Astrocyte (in vitro differentiated cells and primary cell): ENCODE data around the gene LCLAT1. TPM values are rescaled to one million over a fixed set of nuclear protein-coding genes. Genes with fewer than 3 reads are reported as not detected.

Experiments used
- DNase-seq: peaks from one replicate; pipeline ENCODE4 v3.0.0-alpha.2; 2010; ENCODE audit warnings: low read depth
- FAIRE-seq: peaks from 2 replicates; lab custom pipeline; 2011; peaks lifted over from hg19 to GRCh38; lab: Jason Lieb, UNC
- H2AFZ ChIP-seq: 2 replicates; pipeline ENCODE4 v1.6.0; 2012; ENCODE audit warnings: low read depth, low read length, inconsistent platforms
- H3K27ac ChIP-seq: 2 replicates; pipeline ENCODE4 v1.5.1; 2011; ENCODE audit warnings: low read depth, low read length, inconsistent platforms
- H3K27me3 ChIP-seq: 2 replicates; pipeline ENCODE4 v1.6.0; 2011; ENCODE audit warnings: low read length, inconsistent platforms; ENCODE audit not compliant: insufficient read depth
- H3K36me3 ChIP-seq: 2 replicates; pipeline ENCODE4 v1.5.1; 2011; ENCODE audit warnings: low read length, inconsistent platforms; ENCODE audit not compliant: insufficient read depth
- H3K4me1 ChIP-seq: 2 replicates; pipeline ENCODE4 v1.5.1; 2011; ENCODE audit warnings: low read length, inconsistent platforms; ENCODE audit not compliant: insufficient read depth
- H3K4me2 ChIP-seq: 2 replicates; pipeline ENCODE4 v1.6.0; 2012; ENCODE audit warnings: low read length, inconsistent platforms
- H3K4me3 ChIP-seq: 2 replicates; pipeline ENCODE4 v1.5.1; 2011; ENCODE audit warnings: low read depth, mild to moderate bottlenecking, low read length, inconsistent platforms; ENCODE audit not compliant: insufficient read depth
- H3K79me2 ChIP-seq: 2 replicates; pipeline ENCODE4 v1.6.0; 2012; ENCODE audit warnings: mild to moderate bottlenecking, low read length, inconsistent platforms; ENCODE audit not compliant: insufficient read depth
- H3K9ac ChIP-seq: 2 replicates; pipeline ENCODE4 v1.6.0; 2012; ENCODE audit warnings: mild to moderate bottlenecking, low read length, inconsistent platforms
- H3K9me3 ChIP-seq: 2 replicates; pipeline ENCODE4 v1.5.1; 2012; ENCODE audit warnings: low read depth, mild to moderate bottlenecking, low read length, inconsistent platforms; ENCODE audit not compliant: insufficient read depth
- H4K20me1 ChIP-seq: 2 replicates; pipeline ENCODE4 v1.6.0; 2012; ENCODE audit warnings: low read length, inconsistent platforms; ENCODE audit not compliant: insufficient read depth
- H3K27ac Mint-ChIP-seq: one replicate; pipeline ENCODE4 v1.8.0; 2021; ENCODE audit warnings: mild to moderate bottlenecking, mixed read lengths; ENCODE audit not compliant: unreplicated experiment
- H3K27me3 Mint-ChIP-seq: one replicate; pipeline ENCODE4 v1.8.0; 2021; ENCODE audit warnings: low read depth, mixed read lengths; ENCODE audit not compliant: unreplicated experiment
- H3K36me3 Mint-ChIP-seq: one replicate; pipeline ENCODE4 v1.8.0; 2021; ENCODE audit warnings: low read depth, mixed read lengths; ENCODE audit not compliant: unreplicated experiment
- H3K4me1 Mint-ChIP-seq: one replicate; pipeline ENCODE4 v1.8.0; 2021; ENCODE audit warnings: low read depth, mixed read lengths; ENCODE audit not compliant: unreplicated experiment
- H3K4me3 Mint-ChIP-seq: one replicate; pipeline ENCODE4 v1.8.0; 2021; ENCODE audit warnings: mild to moderate bottlenecking, moderate library complexity, mixed read lengths; ENCODE audit not compliant: unreplicated experiment
- H3K9me3 Mint-ChIP-seq: one replicate; pipeline ENCODE4 v1.8.0; 2021; ENCODE audit warnings: mild to moderate bottlenecking, mixed read lengths; ENCODE audit not compliant: unreplicated experiment
- CTCF ChIP-seq: IDR thresholded peaks from 2 replicates; pipeline ENCODE4 v1.5.1; 2011; ENCODE audit warnings: low read depth, mild to moderate bottlenecking, inconsistent platforms, low read length, moderate library complexity; ENCODE audit not compliant: insufficient read depth
- EZH2 ChIP-seq: IDR thresholded peaks from 2 replicates; pipeline ENCODE4 v1.6.1; 2012; ENCODE audit warnings: mild to moderate bottlenecking, low read length, inconsistent platforms; ENCODE audit not compliant: insufficient read depth
- total RNA-seq: library from RNA; stranded (reverse); gene quantifications from 2 replicates; pipeline ENCODE4 v1.2.1, GENCODE V29; 2021

Gene LCLAT1
- total RNA-seq, 1 donor from 2014 or later = 17.5 TPM

DNA sequence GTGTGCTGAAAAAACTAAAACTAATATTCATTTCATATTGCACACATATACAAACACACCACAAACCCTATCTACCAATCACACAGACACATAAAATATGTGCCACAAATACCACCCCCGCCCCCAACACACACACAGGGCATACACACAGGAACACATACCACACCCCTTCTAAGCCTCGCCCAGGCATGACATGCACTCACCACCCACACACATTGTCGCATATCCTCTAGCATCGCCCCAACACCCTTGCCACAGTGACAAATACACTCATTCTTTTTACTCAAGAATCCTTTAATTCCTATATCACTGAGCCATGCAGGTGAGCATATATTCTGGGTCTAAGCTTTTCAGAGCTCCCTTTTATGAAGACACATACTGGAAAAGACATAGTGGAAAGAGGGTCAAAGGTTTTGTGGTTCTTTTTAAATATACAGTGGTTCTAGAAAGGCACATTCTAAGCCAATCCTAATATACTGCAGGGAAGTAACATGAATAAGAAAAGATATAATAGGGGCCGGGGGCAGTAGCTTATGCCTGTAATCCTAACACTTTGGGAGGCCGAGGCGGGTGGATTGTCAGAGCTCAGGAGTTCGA is 24.5 kb upstream of the LCLAT1 start:
- H3K4me3 Mint-ChIP-seq = peak overlapping the region; percentile 11
- DNase-seq (no peak), FAIRE-seq (peak; percentile 83)
- H3K9me3 Mint-ChIP-seq = no peaks in the 10 kb centered on the region
- peak overlapping the region; percentile 95 for H3K27ac Mint-ChIP-seq
- Histone ChIP-seq H3K79me2 (no peaks in the 10 kb centered on the region), H3K27me3 (no peaks in the 10 kb centered on the region), H3K4me3 (no peak overlapping the region), H4K20me1 (no peaks in the 10 kb centered on the region), H2AFZ (peak overlapping the region; percentile 46), H3K36me3 (no peaks in the 10 kb centered on the region), H3K4me2 (peak overlapping the region; percentile 75), H3K4me1 (peaks cover 19% of the 10 kb centered on the region), H3K9ac (peak overlapping the region; percentile 40), H3K27ac (peak overlapping the region; percentile 47), H3K9me3 (no peaks in the 10 kb centered on the region)
- H3K27me3 Mint-ChIP-seq = no peaks in the 10 kb centered on the region
- TF ChIP-seq CTCF (no peak), EZH2 (no peak)
- H3K4me1 Mint-ChIP-seq = peaks cover 16% of the 10 kb centered on the region
- H3K36me3 Mint-ChIP-seq = no peaks in the 10 kb centered on the region

GRCh38 chr2:30424231-30424630 is 22.8 kb upstream of the LCLAT1 start:
- Histone ChIP-seq H4K20me1 (no peaks in the 10 kb centered on the region), H3K4me1 (peaks cover 19% of the 10 kb centered on the region), H3K4me3 (no peak overlapping the region), H3K27ac (no peak overlapping the region), H3K9ac (no peak overlapping the region), H3K4me2 (no peak overlapping the region), H3K79me2 (no peaks in the 10 kb centered on the region), H3K27me3 (no peaks in the 10 kb centered on the region), H2AFZ (no peak overlapping the region), H3K36me3 (no peaks in the 10 kb centered on the region), H3K9me3 (no peaks in the 10 kb centered on the region)
- FAIRE-seq = no peak
- DNase-seq = no peak
- TF ChIP-seq CTCF = no peak
- no peak for TF ChIP-seq EZH2
- H3K4me3 Mint-ChIP-seq = no peak overlapping the region
- peaks cover 15% of the 10 kb centered on the region for H3K4me1 Mint-ChIP-seq
- H3K9me3 Mint-ChIP-seq = no peaks in the 10 kb centered on the region
- no peaks in the 10 kb centered on the region for H3K36me3 Mint-ChIP-seq
- H3K27me3 Mint-ChIP-seq = no peaks in the 10 kb centered on the region
- no peak overlapping the region for H3K27ac Mint-ChIP-seq

- Mint-ChIP-seq H3K27ac (no peak overlapping the region), H3K27me3 (no peaks in the 10 kb centered on the region), H3K9me3 (no peaks in the 10 kb centered on the region), H3K36me3 (no peaks in the 10 kb centered on the region), H3K4me1 (peaks cover 15% of the 10 kb centered on the region), H3K4me3 (no peak overlapping the region)
- Histone ChIP-seq H3K4me1 (peaks cover 19% of the 10 kb centered on the region), H3K4me2 (no peak overlapping the region), H3K27ac (no peak overlapping the region), H3K4me3 (no peak overlapping the region), H3K36me3 (no peaks in the 10 kb centered on the region), H4K20me1 (no peaks in the 10 kb centered on the region), H3K9me3 (no peaks in the 10 kb centered on the region), H2AFZ (no peak overlapping the region), H3K9ac (no peak overlapping the region), H3K27me3 (no peaks in the 10 kb centered on the region), H3K79me2 (no peaks in the 10 kb centered on the region)
- DNase-seq (peak; percentile 62), FAIRE-seq (peak; percentile 43)
- TF ChIP-seq EZH2 (no peak), CTCF (no peak)
Measured at GRCh38 chr2:30425326-30425725, 21.7 kb upstream of the LCLAT1 start.
